Neural cell (in vitro differentiated cells): ENCODE measurements around the gene GUCY1A2. TPM values are rescaled to one million over a fixed set of nuclear protein-coding genes. Genes with fewer than 3 reads are reported as not detected.

Source experiments
- H2AFZ ChIP-seq: fragments of 200-600, 300-800 bp; sonication (generic), shearing (Covaris generic); 2 replicates; pipeline ENCODE4 v1.6.0; 2014; ENCODE audit warnings: low read depth, mild to moderate bottlenecking, antibody characterized with exemption, low read length, moderate library complexity
- H3F3A ChIP-seq: fragments of 200-600 bp; shearing (Covaris generic); 2 replicates; pipeline ENCODE4 v1.6.1; 2016; ENCODE audit warnings: mild to moderate bottlenecking, moderate library complexity, mixed read lengths, antibody characterized with exemption, low read length; ENCODE audit not compliant: insufficient read depth, poor library complexity, severe bottlenecking
- H3K27ac ChIP-seq: fragments of 200-600, 300-800 bp; sonication (generic), shearing (Covaris generic); 2 replicates; pipeline ENCODE4 v1.5.1; 2014; ENCODE audit warnings: mild to moderate bottlenecking, low read length, moderate library complexity
- H3K27me3 ChIP-seq: fragments of 300-800, 200-600 bp; sonication (generic), shearing (Covaris generic); 2 replicates; pipeline ENCODE4 v1.6.0; 2014; ENCODE audit warnings: mild to moderate bottlenecking, low read depth, low read length, moderate library complexity; ENCODE audit not compliant: insufficient read depth
- H3K36me3 ChIP-seq: fragments of 300-800, 200-600 bp; sonication (generic), shearing (Covaris generic); 2 replicates; pipeline ENCODE4 v1.5.1; 2014; ENCODE audit warnings: mild to moderate bottlenecking, antibody characterized with exemption, low read length, moderate library complexity; ENCODE audit not compliant: insufficient read depth
- H3K4me2 ChIP-seq: fragments of 300-800, 200-600 bp; sonication (generic), shearing (Covaris generic); 2 replicates; pipeline ENCODE4 v1.6.0; 2014; ENCODE audit warnings: mild to moderate bottlenecking, low read length
- H3K4me3 ChIP-seq: fragments of 300-800, 200-600 bp; sonication (generic), shearing (Covaris generic); 2 replicates; pipeline ENCODE4 v1.5.1; 2014; ENCODE audit warnings: mild to moderate bottlenecking, low read length, moderate library complexity
- H3K79me2 ChIP-seq: fragments of 200-600 bp; shearing (Covaris generic); replicated peaks from 2 replicates; pipeline ENCODE4 v1.6.0; 2014; ENCODE audit warnings: mild to moderate bottlenecking, low read length, moderate library complexity; ENCODE audit not compliant: insufficient read depth
- H3K9ac ChIP-seq: fragments of 300-800, 200-600 bp; sonication (generic), shearing (Covaris generic); 2 replicates; pipeline ENCODE4 v1.6.1; 2016; ENCODE audit warnings: mild to moderate bottlenecking, low read length, mixed read lengths
- H3K9me2 ChIP-seq: fragments of 200-600 bp; shearing (Covaris generic); 2 replicates; pipeline ENCODE4 v1.6.1; 2016; ENCODE audit warnings: mild to moderate bottlenecking, low read length, mixed read lengths; ENCODE audit not compliant: insufficient read depth
- H3K9me3 ChIP-seq: fragments of 200-600, 300-800 bp; sonication (generic), shearing (Covaris generic); 2 replicates; pipeline ENCODE4 v1.6.1; 2016; ENCODE audit warnings: mild to moderate bottlenecking, mixed run types, low read length, moderate library complexity, mixed read lengths
- H4K20me1 ChIP-seq: fragments of 200-600 bp; shearing (Covaris generic); 2 replicates; pipeline ENCODE4 v1.6.1; 2016; ENCODE audit warnings: mild to moderate bottlenecking, mixed run types; ENCODE audit not compliant: insufficient read depth
- CTCF ChIP-seq: fragments of 450-650 bp; IDR thresholded peaks from 2 replicates; pipeline ENCODE4 v1.5.1; 2014; ENCODE audit warnings: antibody characterized with exemption, mild to moderate bottlenecking, moderate library complexity; ENCODE audit not compliant: poor library complexity, severe bottlenecking
- EP300 ChIP-seq: fragments of 450-650 bp; conservative IDR thresholded peaks from 2 replicates; pipeline ENCODE4 v1.6.1; 2014; ENCODE audit warnings: antibody characterized with exemption, mild to moderate bottlenecking, moderate library complexity; ENCODE audit not compliant: poor library complexity, severe bottlenecking
- EZH2 ChIP-seq: fragments of 200-600, 300-800 bp; shearing (Covaris generic), sonication (generic); IDR thresholded peaks from 2 replicates; pipeline ENCODE4 v1.6.1; 2014; ENCODE audit warnings: antibody characterized with exemption, low read length, borderline replicate concordance, mild to moderate bottlenecking; ENCODE audit not compliant: insufficient read depth, poor library complexity, severe bottlenecking
- MXI1 ChIP-seq: fragments of 450-650 bp; conservative IDR thresholded peaks from 2 replicates; pipeline ENCODE4 v1.6.1; 2014; ENCODE audit warnings: antibody characterized with exemption, mild to moderate bottlenecking; ENCODE audit not compliant: poor library complexity, severe bottlenecking
- POLR2AphosphoS5 ChIP-seq: IDR thresholded peaks from 2 replicates; pipeline ENCODE4 v1.6.1; 2012
- RAD21 ChIP-seq: fragments of 450-650 bp; conservative IDR thresholded peaks from 2 replicates; pipeline ENCODE4 v1.6.1; 2014; ENCODE audit warnings: antibody characterized with exemption, mild to moderate bottlenecking, moderate library complexity
- REST ChIP-seq: IDR thresholded peaks from 2 replicates; pipeline ENCODE4 v1.6.1; 2012; ENCODE audit warnings: borderline replicate concordance
- SMC3 ChIP-seq: fragments of 450-650 bp; conservative IDR thresholded peaks from 2 replicates; pipeline ENCODE4 v1.6.1; 2014; ENCODE audit warnings: antibody characterized with exemption, mild to moderate bottlenecking, moderate library complexity; ENCODE audit not compliant: poor library complexity
- TAF1 ChIP-seq: IDR thresholded peaks from 2 replicates; pipeline ENCODE4 v1.6.1; 2012; ENCODE audit warnings: low read depth
- polyA plus RNA-seq: library from polyadenylated mRNA; depleted of rRNA; stranded (reverse); fragments of >200 nt; gene quantifications from 2 replicates; pipeline ENCODE4 v1.2.3, GENCODE V29; 2014

GUCY1A2 gene
- polyA plus RNA-seq, 1 donor from 2014 or later: 5.1 TPM

- no peaks in the 10 kb centered on the region for H3K9me3 ChIP-seq
- no peaks in the 10 kb centered on the region for H4K20me1 ChIP-seq
- H2AFZ ChIP-seq: no peak overlapping the region
- H3K4me3 ChIP-seq: no peak overlapping the region
- H3K9me2 ChIP-seq: no peaks in the 10 kb centered on the region
- H3K4me2 ChIP-seq: no peak overlapping the region
- H3K27ac ChIP-seq: no peak overlapping the region
- no peaks in the 10 kb centered on the region for H3K79me2 ChIP-seq
- TF ChIP-seq RAD21: no peak
- TF ChIP-seq EZH2: no peak
- no peak for TF ChIP-seq EP300
- TF ChIP-seq POLR2AphosphoS5: no peak
- TF ChIP-seq SMC3: no peak
- TF ChIP-seq TAF1: no peak
- no peak for TF ChIP-seq REST
- TF ChIP-seq CTCF: no peak
- TF ChIP-seq MXI1: no peak
- H3K36me3 ChIP-seq: no peaks in the 10 kb centered on the region
- H3K9ac ChIP-seq: no peak overlapping the region
- no peaks in the 10 kb centered on the region for H3K27me3 ChIP-seq
- H3F3A ChIP-seq: no peaks in the 10 kb centered on the region
Measured at GRCh38 chr11:106974831-106975230, 43.4 kb downstream of the GUCY1A2 start.

GRCh38 chr11:106971864-106972263 is 46.4 kb downstream of the GUCY1A2 start:
- Histone ChIP-seq H3F3A (no peaks in the 10 kb centered on the region), H3K27me3 (no peaks in the 10 kb centered on the region), H4K20me1 (no peaks in the 10 kb centered on the region), H3K27ac (no peak overlapping the region), H3K36me3 (no peaks in the 10 kb centered on the region), H3K9ac (no peak overlapping the region), H3K79me2 (no peaks in the 10 kb centered on the region), H3K9me2 (no peaks in the 10 kb centered on the region), H3K4me2 (no peak overlapping the region), H3K9me3 (no peaks in the 10 kb centered on the region), H3K4me3 (no peak overlapping the region), H2AFZ (no peak overlapping the region)
- TF ChIP-seq REST: no peak
- TF ChIP-seq EZH2: no peak
- TF ChIP-seq EP300: no peak
- no peak for TF ChIP-seq CTCF
- TF ChIP-seq MXI1: no peak
- TF ChIP-seq RAD21: no peak
- TF ChIP-seq TAF1: no peak
- TF ChIP-seq POLR2AphosphoS5: no peak
- no peak for TF ChIP-seq SMC3
